DND-41 (cell line): Measurements from ENCODE around the gene SPTSSA.

Source experiments
- EZH2 ChIP-seq: IDR thresholded peaks from 3 replicates; pipeline ENCODE4 v1.6.1; 2012; ENCODE audit warnings: borderline replicate concordance, low read depth, mild to moderate bottlenecking, moderate library complexity, low read length, inconsistent platforms; ENCODE audit not compliant: severe bottlenecking
- TF ChIP-seq, protein P1 (sequence below): IDR thresholded peaks from 2 replicates; pipeline ENCODE4 v1.5.1; 2012; ENCODE audit warnings: borderline replicate concordance, low read length, moderate library complexity, mild to moderate bottlenecking; ENCODE audit not compliant: poor library complexity, severe bottlenecking; ENCODE audit errors: extremely low read depth

DNA sequence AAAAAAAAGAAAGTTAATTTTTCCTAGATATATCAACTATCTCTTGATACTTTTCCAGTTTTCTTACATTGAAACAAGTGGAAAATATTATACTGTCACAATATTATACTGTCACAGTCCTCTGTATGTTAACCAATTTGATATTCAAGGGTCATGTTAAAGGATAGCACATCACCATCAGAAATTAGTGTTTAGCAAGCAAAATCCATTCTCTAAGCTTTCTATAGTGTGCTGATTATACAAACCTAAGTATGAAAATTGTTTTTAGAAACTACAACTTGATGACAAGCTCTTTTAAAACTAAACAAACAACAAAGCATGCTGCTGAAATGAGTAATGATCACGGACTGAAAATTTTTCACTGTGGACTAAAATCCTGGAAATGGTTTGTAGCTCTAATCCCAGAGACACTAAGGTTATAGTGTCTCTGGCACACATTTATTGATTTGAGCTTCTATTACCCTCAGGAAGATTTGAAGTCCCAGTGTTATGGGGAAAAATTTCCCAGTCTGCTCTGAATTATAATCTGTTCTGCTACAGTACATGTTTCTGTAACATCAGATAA lies 9.7 kb downstream of the SPTSSA start:
- TF ChIP-seq, protein P1, sequence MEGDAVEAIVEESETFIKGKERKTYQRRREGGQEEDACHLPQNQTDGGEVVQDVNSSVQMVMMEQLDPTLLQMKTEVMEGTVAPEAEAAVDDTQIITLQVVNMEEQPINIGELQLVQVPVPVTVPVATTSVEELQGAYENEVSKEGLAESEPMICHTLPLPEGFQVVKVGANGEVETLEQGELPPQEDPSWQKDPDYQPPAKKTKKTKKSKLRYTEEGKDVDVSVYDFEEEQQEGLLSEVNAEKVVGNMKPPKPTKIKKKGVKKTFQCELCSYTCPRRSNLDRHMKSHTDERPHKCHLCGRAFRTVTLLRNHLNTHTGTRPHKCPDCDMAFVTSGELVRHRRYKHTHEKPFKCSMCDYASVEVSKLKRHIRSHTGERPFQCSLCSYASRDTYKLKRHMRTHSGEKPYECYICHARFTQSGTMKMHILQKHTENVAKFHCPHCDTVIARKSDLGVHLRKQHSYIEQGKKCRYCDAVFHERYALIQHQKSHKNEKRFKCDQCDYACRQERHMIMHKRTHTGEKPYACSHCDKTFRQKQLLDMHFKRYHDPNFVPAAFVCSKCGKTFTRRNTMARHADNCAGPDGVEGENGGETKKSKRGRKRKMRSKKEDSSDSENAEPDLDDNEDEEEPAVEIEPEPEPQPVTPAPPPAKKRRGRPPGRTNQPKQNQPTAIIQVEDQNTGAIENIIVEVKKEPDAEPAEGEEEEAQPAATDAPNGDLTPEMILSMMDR = no peak
- TF ChIP-seq EZH2 = no peak
